Stimulated activated CD8-positive, alpha-beta memory T cell treated with anti-CD3 and anti-CD28 coated beads, Interleukin-15, amount 100 ng/mL, for 4 hours (primary cell): ENCODE data around the gene DACT3.

Source experiments
- DNase-seq, 2 donors: peaks; one replicate each; pipeline ENCODE4 v3.0.0-alpha.2; 2020; ENCODE audit warnings: low read depth in 2 of 2

DACT3 gene

GRCh38 chr19:46661020-46661731 lies at the start of gene DACT3:
DACT3 (minus strand) TSS chr19:46661182; CDS start chr19:46661064, 118 bp downstream.
- DNase-seq = peak; percentile 99 to 100

GRCh38 chr19:46710687-46711086 lies 49.7 kb upstream of the DACT3 start:
- DNase-seq = no peak

- peak; percentile 54 to 70 for DNase-seq
Measured at GRCh38 chr19:46704379-46705076, 43.5 kb upstream of the DACT3 start.

GRCh38 chr19:46700704-46701103 lies 39.7 kb upstream of the DACT3 start:
- DNase-seq = no peak

GRCh38 chr19:46698395-46699321 lies 37.7 kb upstream of the DACT3 start:
- DNase-seq = no peak

- no peak for DNase-seq
Measured at GRCh38 chr19:46697204-46697960, 36.4 kb upstream of the DACT3 start.

- DNase-seq = no peak
Measured at GRCh38 chr19:46696866-46697203, 35.9 kb upstream of the DACT3 start.

GRCh38 chr19:46696052-46696451 lies 35.1 kb upstream of the DACT3 start:
- DNase-seq = no peak

- DNase-seq = no peak
Measured at GRCh38 chr19:46693760-46694159, 32.8 kb upstream of the DACT3 start.

- DNase-seq = no peak
Measured at GRCh38 chr19:46692918-46693722, 32.1 kb upstream of the DACT3 start.

GRCh38 chr19:46691948-46692347 lies 31.0 kb upstream of the DACT3 start:
- DNase-seq = no peak

- DNase-seq = no peak
Measured at GRCh38 chr19:46691104-46691503, 30.1 kb upstream of the DACT3 start.

GRCh38 chr19:46689358-46689757 lies 28.4 kb upstream of the DACT3 start:
- DNase-seq = no peak

- DNase-seq = no peak
Measured at GRCh38 chr19:46687438-46688145, 26.6 kb upstream of the DACT3 start.

- no peak for DNase-seq
Measured at GRCh38 chr19:46685189-46685588, 24.2 kb upstream of the DACT3 start.

- DNase-seq = peak in 1 of 2 donors; percentile 14
Measured at GRCh38 chr19:46678110-46678732, 17.2 kb upstream of the DACT3 start.

- DNase-seq = no peak
Measured at GRCh38 chr19:46674416-46675178, 13.6 kb upstream of the DACT3 start.

GRCh38 chr19:46670813-46671212 lies 9.8 kb upstream of the DACT3 start:
- no peak for DNase-seq

- no peak for DNase-seq
Measured at GRCh38 chr19:46668662-46669061, 7.7 kb upstream of the DACT3 start.
